GM23338 (cell line): Measurements from ENCODE around the gene ARMC5. TPM values are rescaled to one million over a fixed set of nuclear protein-coding genes. Genes with fewer than 3 reads are reported as not detected.
A peak's percentile ranks its signal among the peaks of the same experiment; 100 is the strongest.

Source experiments
- ATAC-seq: fragments of 200-7000 bp; cut with Tn5 transposase; 3 replicates; pipeline ENCODE4 v1.9.1; 2020
- DNase-seq: peaks from one replicate; pipeline ENCODE4 v3.0.0-alpha.2; 2015; ENCODE audit warnings: low spot score
- H2AFZ ChIP-seq: fragments of 200-600 bp; sonication (generic); 2 replicates; pipeline ENCODE4 v1.8.0; 2016; ENCODE audit warnings: antibody characterized with exemption, mild to moderate bottlenecking, moderate library complexity
- H3F3A ChIP-seq: fragments of 200-600 bp; sonication (generic); replicated peaks from 2 replicates; pipeline ENCODE4 v1.8.0; 2017; ENCODE audit warnings: antibody characterized with exemption, mixed run types, low read depth
- H3K27ac ChIP-seq: fragments of 200-600 bp; sonication (generic); 2 replicates; pipeline ENCODE4 v1.6.1; 2016; ENCODE audit warnings: low read depth
- H3K27me3 ChIP-seq: fragments of 200-600 bp; sonication (generic); 2 replicates; pipeline ENCODE4 v1.8.0; 2016; ENCODE audit warnings: mild to moderate bottlenecking, mixed run types, moderate library complexity; ENCODE audit not compliant: insufficient read depth
- H3K36me3 ChIP-seq: fragments of 200-600 bp; sonication (generic); 2 replicates; pipeline ENCODE4 v1.8.0; 2016; ENCODE audit warnings: mild to moderate bottlenecking; ENCODE audit not compliant: insufficient read depth
- H3K4me1 ChIP-seq: fragments of 200-600 bp; sonication (generic); 2 replicates; pipeline ENCODE4 v1.8.0; 2016; ENCODE audit warnings: mild to moderate bottlenecking, moderate library complexity; ENCODE audit not compliant: insufficient read depth
- H3K4me2 ChIP-seq: fragments of 200-600 bp; sonication (generic); 2 replicates; pipeline ENCODE4 v1.7.1; 2017; ENCODE audit warnings: mixed run types
- H3K4me3 ChIP-seq: fragments of 200-600 bp; sonication (generic); 2 replicates; pipeline ENCODE4 v1.6.1; 2016; ENCODE audit warnings: mixed run types
- H3K79me2 ChIP-seq: fragments of 200-600 bp; sonication (generic); replicated peaks from 2 replicates; pipeline ENCODE4 v1.8.0; 2017; ENCODE audit warnings: mild to moderate bottlenecking; ENCODE audit not compliant: insufficient read depth
- H3K9me2 ChIP-seq: fragments of 200-600 bp; sonication (generic); 2 replicates; pipeline ENCODE4 v1.8.0; 2017; ENCODE audit not compliant: insufficient read depth
- H4K20me1 ChIP-seq: fragments of 200-600 bp; sonication (generic); replicated peaks from 2 replicates; pipeline ENCODE4 v1.8.0; 2017; ENCODE audit warnings: mild to moderate bottlenecking; ENCODE audit not compliant: insufficient read depth
- H3K27ac Mint-ChIP-seq: 2 replicates; pipeline ENCODE4 v1.8.0; 2020; ENCODE audit warnings: inconsistent platforms, mild to moderate bottlenecking, moderate library complexity, mixed read lengths
- H3K27me3 Mint-ChIP-seq: 3 replicates; pipeline ENCODE4 v1.8.0; 2022; ENCODE audit warnings: low read depth, mild to moderate bottlenecking, moderate library complexity, mixed read lengths, inconsistent platforms; ENCODE audit not compliant: insufficient read depth, poor library complexity
- H3K36me3 Mint-ChIP-seq: 3 replicates; pipeline ENCODE4 v1.8.0; 2021; ENCODE audit warnings: low read depth, mild to moderate bottlenecking, inconsistent platforms, moderate library complexity, mixed read lengths
- H3K4me1 Mint-ChIP-seq: 3 replicates; pipeline ENCODE4 v1.8.0; 2020; ENCODE audit warnings: mild to moderate bottlenecking, inconsistent platforms, mixed read lengths
- H3K4me3 Mint-ChIP-seq: 3 replicates; pipeline ENCODE4 v1.8.0; 2021; ENCODE audit warnings: moderate library complexity, mild to moderate bottlenecking, inconsistent platforms, mixed read lengths
- H3K9me3 Mint-ChIP-seq: 3 replicates; pipeline ENCODE4 v1.8.0; 2020; ENCODE audit warnings: moderate library complexity, mild to moderate bottlenecking, inconsistent platforms, mixed read lengths
- ETS1 ChIP-seq: IDR thresholded peaks from 2 replicates; pipeline ENCODE4 v1.6.1; 2016; ENCODE audit warnings: antibody characterized with exemption
- EZH2phosphoT487 ChIP-seq: fragments of 200-600 bp; sonication (generic); IDR thresholded peaks from one replicate; pipeline ENCODE4 v1.8.1; 2018; ENCODE audit warnings: antibody characterized with exemption; ENCODE audit not compliant: unreplicated experiment
- NANOG ChIP-seq: IDR thresholded peaks from 2 replicates; pipeline ENCODE4 v1.6.1; 2016; ENCODE audit warnings: antibody characterized with exemption, borderline replicate concordance
- REST ChIP-seq: IDR thresholded peaks from one replicate; pipeline ENCODE4 v1.6.1; 2018; ENCODE audit warnings: antibody characterized with exemption; ENCODE audit not compliant: unreplicated experiment
- STAT1 ChIP-seq: IDR thresholded peaks from one replicate; pipeline ENCODE4 v1.6.1; 2016; ENCODE audit warnings: antibody characterized with exemption; ENCODE audit not compliant: unreplicated experiment
- ZNF331 ChIP-seq: fragments of 250-450 bp; sonication (Bioruptor Pico); IDR thresholded peaks from 2 replicates; pipeline ENCODE4 v1.5.0; 2020; ENCODE audit warnings: low read depth, mild to moderate bottlenecking, moderate library complexity
- polyA plus RNA-seq: library from polyadenylated mRNA; unstranded; fragments of >200 nt; fragmentation: Nextera tagmentation; extraction: Ambion mirVana; gene quantifications from 2 replicates; pipeline ENCODE4 v1.2.1, GENCODE V29; 2016
- total RNA-seq: library from RNA; depleted of rRNA; stranded (reverse); fragments of >200 nt; shearing (Covaris generic); gene quantifications from 2 replicates; pipeline ENCODE4 v1.2.3, GENCODE V29; 2014
- TF ChIP-seq, protein P1 (sequence below), 2 experiments: fragments of 200-600 bp in 1 of 2; sonication (generic) in 1 of 2; conservative IDR thresholded peaks; 2 replicates each; pipeline versions ENCODE4 v1.5.1 to v1.6.1; 2016 to 2017; ENCODE audit warnings: antibody characterized with exemption in 2 of 2, low read depth in 2 of 2, mild to moderate bottlenecking in 2 of 2, moderate library complexity in 1 of 2

Gene ARMC5
- total and polyA plus RNA-seq, 2 experiments from 2014 or later = 5.9 to 11.3 TPM

GRCh38 chr16:31474773-31475738 lies 15.8 kb downstream of the ARMC5 start:
- Histone ChIP-seq H3K4me1 (peaks cover 7% of the 10 kb centered on the region; the same call in 1 of the 2 replicates), H4K20me1 (no peaks in the 10 kb centered on the region), H2AFZ (0 out of 2 replicates have a peak overlapping the region, but pooled peaks have one; percentile 86), H3K4me3 (peak overlapping the region; percentile 83), H3F3A (peaks cover 8% of the 10 kb centered on the region; the same call in 1 of the 2 replicates), H3K36me3 (no peaks in the 10 kb centered on the region), H3K27me3 (peaks cover 78% of the 10 kb centered on the region), H3K4me2 (peak overlapping the region; percentile 98), H3K9me2 (no peaks in the 10 kb centered on the region), H3K27ac (no peak overlapping the region), H3K79me2 (no peaks in the 10 kb centered on the region)
- DNase-seq (no peak), ATAC-seq (no peak)
- Mint-ChIP-seq H3K36me3 (peaks cover 8% of the 10 kb centered on the region), H3K9me3 (peaks cover 6% of the 10 kb centered on the region), H3K4me1 (peaks cover 18% of the 10 kb centered on the region; the same call in 2 of the 3 replicates), H3K4me3 (no peak overlapping the region; the same call in 2 of the 3 replicates), H3K27ac (no peak overlapping the region), H3K27me3 (peaks cover 68% of the 10 kb centered on the region)
- TF ChIP-seq NANOG = no peak
- TF ChIP-seq, protein P1, sequence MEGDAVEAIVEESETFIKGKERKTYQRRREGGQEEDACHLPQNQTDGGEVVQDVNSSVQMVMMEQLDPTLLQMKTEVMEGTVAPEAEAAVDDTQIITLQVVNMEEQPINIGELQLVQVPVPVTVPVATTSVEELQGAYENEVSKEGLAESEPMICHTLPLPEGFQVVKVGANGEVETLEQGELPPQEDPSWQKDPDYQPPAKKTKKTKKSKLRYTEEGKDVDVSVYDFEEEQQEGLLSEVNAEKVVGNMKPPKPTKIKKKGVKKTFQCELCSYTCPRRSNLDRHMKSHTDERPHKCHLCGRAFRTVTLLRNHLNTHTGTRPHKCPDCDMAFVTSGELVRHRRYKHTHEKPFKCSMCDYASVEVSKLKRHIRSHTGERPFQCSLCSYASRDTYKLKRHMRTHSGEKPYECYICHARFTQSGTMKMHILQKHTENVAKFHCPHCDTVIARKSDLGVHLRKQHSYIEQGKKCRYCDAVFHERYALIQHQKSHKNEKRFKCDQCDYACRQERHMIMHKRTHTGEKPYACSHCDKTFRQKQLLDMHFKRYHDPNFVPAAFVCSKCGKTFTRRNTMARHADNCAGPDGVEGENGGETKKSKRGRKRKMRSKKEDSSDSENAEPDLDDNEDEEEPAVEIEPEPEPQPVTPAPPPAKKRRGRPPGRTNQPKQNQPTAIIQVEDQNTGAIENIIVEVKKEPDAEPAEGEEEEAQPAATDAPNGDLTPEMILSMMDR (conservative IDR thresholded peaks at IDR 0.05; ENCODE audit: low read depth in 2 of 2) = no peak
- no peak for TF ChIP-seq STAT1
- no peak for TF ChIP-seq ZNF331
- TF ChIP-seq ETS1 = no peak
- no peak for TF ChIP-seq REST
- TF ChIP-seq EZH2phosphoT487 = no peak
